Neutrophil (primary cell): ENCODE results near the gene FGFBP3.
A peak's percentile ranks its signal among the peaks of the same experiment; 100 is the strongest.

Experiments
- H3K27ac ChIP-seq: fragments of 200-600 bp; sonication (generic); 2 replicates; pipeline ENCODE4 v1.5.1; 2016; ENCODE audit warnings: mild to moderate bottlenecking, moderate library complexity
- H3K27me3 ChIP-seq: fragments of 200-600 bp; sonication (generic); 2 replicates; pipeline ENCODE4 v1.6.0; 2016; ENCODE audit warnings: mild to moderate bottlenecking
- H3K36me3 ChIP-seq: fragments of 200-600 bp; sonication (generic); 2 replicates; pipeline ENCODE4 v1.5.1; 2017
- H3K4me1 ChIP-seq, 2 experiments: fragments of 200-600 bp in 1 of 2; sonication (generic) in 1 of 2; 1 replicate in 1 of 2; 2 replicates in 1 of 2; pipeline versions ENCODE4 v1.5.1 to v1.6.1; 2013 to 2016; ENCODE audit warnings: low read depth in 1 of 2, low read length in 1 of 2, mild to moderate bottlenecking in 1 of 2, moderate library complexity in 1 of 2; ENCODE audit not compliant: control insufficient read depth in 1 of 2, insufficient read depth in 1 of 2
- H3K4me3 ChIP-seq, 2 experiments: fragments of 200-600 bp in 1 of 2; sonication (generic) in 1 of 2; 1 replicate in 1 of 2; 2 replicates in 1 of 2; pipeline ENCODE4 v1.5.1; 2013 to 2016; ENCODE audit warnings: low read depth in 1 of 2, low read length in 1 of 2, mild to moderate bottlenecking in 1 of 2, moderate library complexity in 1 of 2
- H3K9me3 ChIP-seq: fragments of 200-600 bp; sonication (generic); 2 replicates; pipeline ENCODE4 v1.5.1; 2016
- TF ChIP-seq, protein P1 (sequence below): fragments of 200-600 bp; sonication (generic); IDR thresholded peaks from 2 replicates; pipeline ENCODE4 v1.5.1; 2016; ENCODE audit warnings: antibody characterized with exemption

FGFBP3 gene

DNA sequence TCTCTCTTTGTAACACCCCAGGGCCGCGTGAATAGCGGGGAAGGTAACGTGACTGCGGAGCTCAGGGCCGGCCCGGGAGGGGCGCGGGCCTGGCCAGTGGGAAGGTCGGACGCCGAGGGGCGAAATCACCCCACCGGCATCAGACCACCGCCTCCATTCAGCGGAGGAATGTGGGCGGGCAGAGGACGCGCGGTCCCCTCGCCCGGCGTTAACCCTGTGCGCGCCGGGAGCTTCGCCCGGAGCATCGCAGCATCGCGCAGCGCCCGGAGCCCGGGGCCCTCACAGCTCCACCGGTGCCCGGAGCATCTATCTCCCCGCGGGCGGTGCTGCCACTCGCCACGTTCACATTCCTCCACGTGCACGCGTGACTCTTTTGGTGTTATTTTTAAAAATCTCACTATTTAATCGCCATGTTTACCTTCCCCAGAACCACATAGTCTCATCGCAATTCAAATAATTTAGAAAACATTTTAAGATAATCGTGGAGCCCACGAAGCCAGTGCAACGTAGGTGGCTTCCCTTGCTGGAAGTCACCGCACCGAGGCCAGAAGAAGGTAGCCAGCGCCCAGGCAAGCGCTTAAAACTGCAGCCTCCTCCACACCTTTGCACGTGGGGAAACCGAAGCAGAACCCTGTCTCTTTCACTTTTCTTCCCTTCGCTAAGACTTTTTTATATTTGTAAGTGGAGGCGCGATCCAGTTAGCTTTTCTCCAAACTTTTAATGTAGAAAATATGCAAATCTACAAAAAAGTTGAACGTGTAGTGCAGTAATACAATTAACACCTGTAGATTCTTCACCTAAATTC, 21.8 kb downstream of the FGFBP3 start:
- Histone ChIP-seq H3K36me3 (no peaks in the 10 kb centered on the region), H3K4me1 (peaks cover 9 to 11% of the 10 kb centered on the region in 2 experiments), H3K9me3 (no peaks in the 10 kb centered on the region), H3K27me3 (peaks cover 71% of the 10 kb centered on the region), H3K27ac (no peak overlapping the region), H3K4me3 (peak overlapping the region; percentile 38 to 54)
- TF ChIP-seq, protein P1, sequence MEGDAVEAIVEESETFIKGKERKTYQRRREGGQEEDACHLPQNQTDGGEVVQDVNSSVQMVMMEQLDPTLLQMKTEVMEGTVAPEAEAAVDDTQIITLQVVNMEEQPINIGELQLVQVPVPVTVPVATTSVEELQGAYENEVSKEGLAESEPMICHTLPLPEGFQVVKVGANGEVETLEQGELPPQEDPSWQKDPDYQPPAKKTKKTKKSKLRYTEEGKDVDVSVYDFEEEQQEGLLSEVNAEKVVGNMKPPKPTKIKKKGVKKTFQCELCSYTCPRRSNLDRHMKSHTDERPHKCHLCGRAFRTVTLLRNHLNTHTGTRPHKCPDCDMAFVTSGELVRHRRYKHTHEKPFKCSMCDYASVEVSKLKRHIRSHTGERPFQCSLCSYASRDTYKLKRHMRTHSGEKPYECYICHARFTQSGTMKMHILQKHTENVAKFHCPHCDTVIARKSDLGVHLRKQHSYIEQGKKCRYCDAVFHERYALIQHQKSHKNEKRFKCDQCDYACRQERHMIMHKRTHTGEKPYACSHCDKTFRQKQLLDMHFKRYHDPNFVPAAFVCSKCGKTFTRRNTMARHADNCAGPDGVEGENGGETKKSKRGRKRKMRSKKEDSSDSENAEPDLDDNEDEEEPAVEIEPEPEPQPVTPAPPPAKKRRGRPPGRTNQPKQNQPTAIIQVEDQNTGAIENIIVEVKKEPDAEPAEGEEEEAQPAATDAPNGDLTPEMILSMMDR = no peak

DNA sequence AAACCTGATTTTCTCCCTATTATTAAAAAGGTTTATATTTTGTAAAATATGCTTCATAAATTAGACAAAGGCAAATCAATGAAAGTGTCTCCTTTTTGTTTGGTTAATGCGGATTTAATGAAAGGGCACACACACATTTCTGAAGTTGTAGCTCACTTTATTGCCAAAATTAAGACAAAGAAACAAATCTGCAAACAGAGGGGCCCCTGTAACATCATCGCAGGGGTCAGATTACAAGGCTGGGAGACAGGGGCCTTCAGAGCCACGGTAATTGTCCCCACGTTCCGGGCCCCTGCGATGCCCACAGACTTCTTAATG, 22.4 kb downstream of the FGFBP3 start:
- H3K27ac ChIP-seq = no peak overlapping the region
- H3K36me3 ChIP-seq = no peaks in the 10 kb centered on the region
- TF ChIP-seq, protein P1 = no peak
- no peak overlapping the region for H3K4me3 ChIP-seq
- H3K27me3 ChIP-seq = peaks cover 71% of the 10 kb centered on the region
- peaks cover 9 to 11% of the 10 kb centered on the region in 2 experiments for H3K4me1 ChIP-seq
- no peaks in the 10 kb centered on the region for H3K9me3 ChIP-seq

DNA sequence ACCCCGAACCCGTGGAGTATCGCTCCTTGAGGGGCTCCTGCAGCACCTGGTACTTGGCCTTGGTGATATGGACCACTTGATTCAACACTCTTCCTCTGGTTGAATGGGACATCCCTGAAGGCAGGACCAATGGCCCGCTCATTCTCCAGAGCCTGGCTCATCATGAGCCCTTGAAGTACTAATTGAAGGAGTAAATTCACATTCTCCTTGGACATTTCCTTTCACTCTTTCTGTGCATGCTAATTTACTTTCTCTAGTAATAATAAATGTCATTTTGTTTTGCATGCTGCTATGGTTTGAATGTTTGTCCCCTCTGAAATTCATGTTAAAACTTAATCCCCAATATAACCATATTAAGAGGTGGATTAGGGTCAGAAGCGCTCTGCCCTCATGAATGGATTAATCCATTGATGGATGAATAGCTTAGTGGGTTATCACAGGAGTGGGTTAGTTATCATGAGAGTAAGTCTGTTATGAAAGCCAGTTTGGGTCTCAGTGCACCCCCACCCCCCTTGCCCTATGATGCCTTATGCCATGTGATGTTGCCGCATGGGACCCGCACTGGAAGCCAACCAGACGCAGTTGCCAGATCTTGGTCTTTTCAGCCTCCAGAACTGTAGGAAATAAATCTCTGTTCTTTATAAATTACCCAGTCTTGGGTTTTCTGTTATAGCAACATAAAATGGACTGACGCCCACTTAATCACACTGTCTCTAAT, 23.8 kb downstream of the FGFBP3 start:
- Histone ChIP-seq H3K4me3 (no peak overlapping the region), H3K27me3 (peaks cover 67% of the 10 kb centered on the region), H3K36me3 (no peaks in the 10 kb centered on the region), H3K27ac (no peak overlapping the region), H3K9me3 (no peaks in the 10 kb centered on the region), H3K4me1 (peaks cover 9 to 11% of the 10 kb centered on the region in 2 experiments)
- TF ChIP-seq, protein P1 = no peak

DNA sequence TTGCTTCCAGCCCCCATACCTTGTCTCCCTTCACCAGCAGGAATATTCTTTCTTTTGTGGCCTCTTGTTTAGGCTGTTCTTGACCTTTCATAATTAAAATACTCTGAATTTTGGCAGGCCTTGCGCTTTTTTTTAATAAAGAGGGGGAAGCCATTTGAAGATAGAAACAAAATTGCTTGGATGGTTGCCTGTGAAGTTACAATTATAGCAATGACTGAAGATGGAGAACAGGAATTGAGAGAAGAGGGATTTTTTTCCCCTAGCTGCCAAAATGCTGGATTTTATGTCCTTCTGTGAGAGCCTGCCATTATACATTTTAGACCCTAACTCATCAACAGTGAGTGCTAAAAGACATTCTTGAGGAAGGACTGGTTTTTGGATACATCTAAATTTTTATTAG, 24.8 kb downstream of the FGFBP3 start:
- TF ChIP-seq, protein P1 = no peak
- H3K9me3 ChIP-seq = no peaks in the 10 kb centered on the region
- H3K27ac ChIP-seq = no peak overlapping the region
- no peak overlapping the region for H3K4me3 ChIP-seq
- peaks cover 59% of the 10 kb centered on the region for H3K27me3 ChIP-seq
- peaks cover 9 to 11% of the 10 kb centered on the region in 2 experiments for H3K4me1 ChIP-seq
- H3K36me3 ChIP-seq = no peaks in the 10 kb centered on the region

DNA sequence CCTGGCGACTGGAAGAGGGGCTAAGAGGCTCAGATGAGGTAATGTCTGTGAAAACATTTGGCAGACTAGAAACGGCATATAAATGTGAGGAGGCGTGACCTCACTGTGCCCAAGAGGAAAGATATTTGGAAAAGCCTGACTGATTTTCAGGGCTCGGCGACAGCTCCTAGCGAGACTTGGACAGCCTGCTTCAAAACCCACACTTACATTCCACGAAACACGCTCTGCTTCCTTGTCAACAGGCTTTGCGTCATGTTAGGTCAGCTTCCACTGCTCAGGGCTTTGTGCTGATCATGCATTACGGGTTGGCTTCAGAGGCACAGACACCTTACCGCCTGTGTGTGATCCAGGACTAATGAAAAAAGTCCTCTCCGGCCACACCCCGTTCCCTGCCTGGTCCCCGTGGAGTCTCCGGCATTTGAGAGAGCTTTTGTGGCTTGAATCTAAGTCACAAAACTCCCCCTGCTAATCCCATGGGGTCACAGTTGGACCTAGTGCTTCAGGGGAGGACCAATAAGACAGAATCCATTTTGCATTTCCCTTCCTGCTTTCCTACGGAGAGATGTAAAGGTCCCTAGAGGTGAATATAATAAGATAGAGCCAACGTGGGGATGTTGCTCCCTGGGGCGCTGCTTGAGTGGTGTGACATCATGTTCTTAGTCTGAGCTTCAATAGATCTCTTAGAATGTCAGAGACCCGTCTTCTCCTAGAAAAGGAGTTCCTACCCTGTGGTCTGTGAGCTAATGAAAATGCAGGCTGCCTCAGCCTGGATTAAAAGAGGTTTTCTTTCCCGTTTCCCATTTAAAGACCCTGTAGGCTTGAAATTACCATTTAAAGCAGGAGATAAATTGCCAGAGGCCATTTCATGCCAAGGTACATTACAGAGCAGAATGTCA, 25.5 kb downstream of the FGFBP3 start:
- Histone ChIP-seq H3K4me3 (no peak overlapping the region), H3K27ac (no peak overlapping the region), H3K4me1 (peaks cover 9 to 11% of the 10 kb centered on the region in 2 experiments), H3K36me3 (no peaks in the 10 kb centered on the region), H3K9me3 (no peaks in the 10 kb centered on the region), H3K27me3 (peaks cover 52% of the 10 kb centered on the region)
- TF ChIP-seq, protein P1 = no peak
